Upper lobe of left lung (tissue), 4 donors: ENCODE data around the gene KCNJ13.

Experiments used
- CTCF ChIP-seq, 6 experiments: fragments of 450-650 bp in 4 of 6; fragments of 200-600 bp in 2 of 6; sonication (generic) in 2 of 6; IDR thresholded peaks; one replicate each; pipeline ENCODE4 v1.5.1; 2016 to 2019; ENCODE audit warnings: antibody characterized with exemption in 6 of 6
- EP300 ChIP-seq, 4 donors: sonication (generic); formaldehyde crosslinking; IDR thresholded peaks; one replicate each; pipeline ENCODE4 v1.5.1; 2017; ENCODE audit warnings: antibody characterized with exemption in 4 of 4, control low read depth in 2 of 4
- POLR2A ChIP-seq, 4 donors: fragments of 450-650 bp; IDR thresholded peaks; one replicate each; pipeline ENCODE4 v1.5.1; 2016 to 2017; ENCODE audit warnings: antibody characterized with exemption in 4 of 4, mild to moderate bottlenecking in 2 of 4

- TF ChIP-seq CTCF (IDR thresholded peaks at IDR 0.05) (no peak), POLR2A (IDR thresholded peaks at IDR 0.05) (no peak), EP300 (IDR thresholded peaks at IDR 0.05) (no peak)
These were observed 3.1 kb upstream of the KCNJ13 start for GRCh38 chr2:232779465-232779864.
